NCI-H446 treated with DMSO at 0.1 percent for 48 hours (cell line): ENCODE data around the gene SYPL1.

Experiments used
- DNase-seq: peaks from one replicate; lab custom pipeline; 2025; lab: John Stamatoyannopoulos, UW

Gene SYPL1

GRCh38 chr7:106121189-106121810 is 9.2 kb upstream of the SYPL1 start:
- DNase-seq, result no peak

GRCh38 chr7:106120500-106120899 is 8.4 kb upstream of the SYPL1 start:
- DNase-seq, result no peak

GRCh38 chr7:106119719-106120118 is 7.6 kb upstream of the SYPL1 start:
- DNase-seq, result no peak

GRCh38 chr7:106117786-106118544 is 5.9 kb upstream of the SYPL1 start:
- DNase-seq, result no peak

- DNase-seq, result no peak
Measured at GRCh38 chr7:106116161-106116704, 4.1 kb upstream of the SYPL1 start.

- no peak for DNase-seq
Measured at GRCh38 chr7:106114716-106115383, 2.7 kb upstream of the SYPL1 start.

- DNase-seq, result no peak
Measured at GRCh38 chr7:106112972-106113421, 885 bp upstream of the SYPL1 start.

- DNase-seq, result no peak
Measured at GRCh38 chr7:106111655-106112117, 426 bp downstream of the SYPL1 start.

GRCh38 chr7:106110885-106111654 is 1.0 kb downstream of the SYPL1 start:
- no peak for DNase-seq

- DNase-seq, result no peak
Measured at GRCh38 chr7:106110238-106110560, 1.9 kb downstream of the SYPL1 start.

GRCh38 chr7:106109521-106110237 is 2.4 kb downstream of the SYPL1 start:
- no peak for DNase-seq

GRCh38 chr7:106108991-106109390 is 3.1 kb downstream of the SYPL1 start:
- no peak for DNase-seq

GRCh38 chr7:106104721-106105260 is 7.3 kb downstream of the SYPL1 start:
- no peak for DNase-seq

- DNase-seq, result no peak
Measured at GRCh38 chr7:106102387-106102966, 9.6 kb downstream of the SYPL1 start.

GRCh38 chr7:106101726-106102125 is 10.4 kb downstream of the SYPL1 start:
- no peak for DNase-seq

GRCh38 chr7:106100863-106101629 is 11.1 kb downstream of the SYPL1 start:
- no peak for DNase-seq

- DNase-seq, result no peak
Measured at GRCh38 chr7:106099539-106099938, 12.6 kb downstream of the SYPL1 start.

GRCh38 chr7:106098889-106099288 is 13.2 kb downstream of the SYPL1 start:
- no peak for DNase-seq

GRCh38 chr7:106095634-106096033 is 16.5 kb downstream of the SYPL1 start:
- no peak for DNase-seq

- no peak for DNase-seq
Measured at GRCh38 chr7:106094780-106095179, 17.3 kb downstream of the SYPL1 start.
